HCT116 (cell line): ENCODE measurements around the gene ABHD14A. TPM values are rescaled to one million over a fixed set of nuclear protein-coding genes. Genes with fewer than 3 reads are reported as not detected.

Source experiments
- ATAC-seq: fragments of 200-7000 bp; cut with Tn5 transposase; 2 replicates; pipeline ENCODE4 v1.9.1; 2020; ENCODE audit warnings: mild to moderate bottlenecking, moderate library complexity
- BruUV-seq: library from RNA; stranded (reverse); fragments of 400-500 nt; replicated peaks from 2 replicates; lab custom pipeline; 2021; lab: Mats Ljungman, UMichigan
- CTCF ChIA-PET: fragments of 300-600 bp; sonication (Branson Sonifier 250); formaldehyde crosslinking; loops from one replicate; lab custom pipeline; 2021; ENCODE audit warnings: antibody characterized with exemption; lab: Charles Lee
- POLR2A ChIA-PET: fragments of 300-600, 350-600 bp; sonication (Branson Sonifier 250); formaldehyde crosslinking; loops from one replicate; lab custom pipeline; 2021; ENCODE audit warnings: antibody characterized with exemption; lab: Charles Lee
- RAD21 ChIA-PET, 2 experiments: fragments of 300-600 bp; sonication (Branson Sonifier 250); formaldehyde crosslinking; loops; one replicate each; lab custom pipeline; 2023; ENCODE audit warnings: low total read pairs in 2 of 2; ENCODE audit not compliant: uncharacterized antibody in 2 of 2, unreplicated experiment in 2 of 2, low non-redundant PET in 1 of 2; lab: Charles Lee
- DNase-seq: peaks from one replicate; pipeline ENCODE4 v3.0.0-alpha.2; 2010; ENCODE audit warnings: low read depth, low spot score
- H2AFZ ChIP-seq: fragments of 200-600 bp; shearing (Covaris generic), sonication (generic); 2 replicates; pipeline ENCODE4 v1.6.1; 2017; ENCODE audit warnings: low read depth, mixed run types, mixed read lengths, antibody characterized with exemption, low read length; ENCODE audit not compliant: poor library complexity, severe bottlenecking
- H3K27ac ChIP-seq: 2 replicates; pipeline ENCODE4 v1.5.1; 2012; ENCODE audit warnings: low read depth, low read length
- H3K27me3 ChIP-seq: fragments of 200-600 bp; sonication (generic); 2 replicates; pipeline ENCODE4 v1.6.1; 2016; ENCODE audit warnings: mixed run types, low read length, mixed read lengths; ENCODE audit not compliant: insufficient read depth
- H3K36me3 ChIP-seq, 2 experiments: fragments of 200-500 bp in 1 of 2; fragments of 200-600 bp in 1 of 2; sonication (Bioruptor generic) in 1 of 2; sonication (generic) in 1 of 2; 2 replicates each; pipeline versions ENCODE4 v1.5.1 to v1.6.1; 2014 to 2016; ENCODE audit warnings: low read length in 2 of 2, inconsistent platforms in 1 of 2, mixed read lengths in 1 of 2, mixed run types in 1 of 2; ENCODE audit not compliant: insufficient read depth in 2 of 2, control insufficient read depth in 1 of 2
- H3K4me1 ChIP-seq, 2 experiments: fragments of 200-600 bp in 1 of 2; sonication (generic) in 1 of 2; 2 replicates each; pipeline versions ENCODE4 v1.5.1 to v1.6.1; 2012 to 2017; ENCODE audit warnings: low read length in 2 of 2, inconsistent platforms in 1 of 2, mild to moderate bottlenecking in 1 of 2, mixed read lengths in 1 of 2, mixed run types in 1 of 2, moderate library complexity in 1 of 2; ENCODE audit not compliant: insufficient read depth in 2 of 2, control insufficient read depth in 1 of 2
- H3K4me2 ChIP-seq: fragments of 200-600 bp; sonication (generic); 2 replicates; pipeline ENCODE4 v1.6.1; 2017; ENCODE audit warnings: mixed run types, low read length, mixed read lengths
- H3K4me3 ChIP-seq, 2 experiments: fragments of 200-600 bp in 1 of 2; sonication (generic) in 1 of 2; replicated peaks in 1 of 2; 2 replicates each; pipeline ENCODE4 v1.5.1; 2011 to 2016; ENCODE audit warnings: low read length in 2 of 2, control low read depth in 1 of 2, low read depth in 1 of 2, mild to moderate bottlenecking in 1 of 2, mixed read lengths in 1 of 2, mixed run types in 1 of 2
- H3K79me2 ChIP-seq: fragments of 200-600 bp; sonication (generic); 2 replicates; pipeline ENCODE4 v1.6.1; 2017; ENCODE audit warnings: mild to moderate bottlenecking, mixed run types, low read length, moderate library complexity, mixed read lengths; ENCODE audit not compliant: insufficient read depth
- H3K9ac ChIP-seq: fragments of 200-600 bp; sonication (generic); 2 replicates; pipeline ENCODE4 v1.6.1; 2016; ENCODE audit warnings: low read length, mixed read lengths
- H3K9me2 ChIP-seq: fragments of 200-600 bp; sonication (generic), shearing (Covaris generic); 2 replicates; pipeline ENCODE4 v1.6.1; 2017; ENCODE audit warnings: mixed run types, mild to moderate bottlenecking, moderate library complexity; ENCODE audit not compliant: insufficient read depth
- H3K9me3 ChIP-seq, 2 experiments: fragments of 200-500 bp in 1 of 2; fragments of 200-600 bp in 1 of 2; sonication (Bioruptor generic) in 1 of 2; sonication (generic) in 1 of 2; 2 replicates each; pipeline ENCODE4 v1.6.1; 2014 to 2017; ENCODE audit warnings: low read length in 2 of 2, mixed read lengths in 2 of 2, inconsistent platforms in 1 of 2, low read depth in 1 of 2, mild to moderate bottlenecking in 1 of 2, mixed run types in 1 of 2, moderate library complexity in 1 of 2; ENCODE audit not compliant: control insufficient read depth in 1 of 2, insufficient read depth in 1 of 2
- H4K20me1 ChIP-seq: fragments of 200-600 bp; sonication (generic), shearing (Covaris generic); 2 replicates; pipeline ENCODE4 v1.6.1; 2017; ENCODE audit warnings: mixed run types, mild to moderate bottlenecking, moderate library complexity; ENCODE audit not compliant: insufficient read depth
- CBX3 ChIP-seq: IDR thresholded peaks from 2 replicates; pipeline ENCODE4 v1.6.1; 2012; ENCODE audit warnings: low read depth
- EGR1 ChIP-seq: IDR thresholded peaks from 2 replicates; pipeline ENCODE4 v1.6.1; 2012; ENCODE audit warnings: low read depth
- ELF1 ChIP-seq: IDR thresholded peaks from 2 replicates; pipeline ENCODE4 v1.6.1; 2012; ENCODE audit warnings: low read depth, borderline replicate concordance
- EZH2 ChIP-seq: fragments of 200-600 bp; sonication (generic); IDR thresholded peaks from 2 replicates; pipeline ENCODE4 v1.6.1; 2017; ENCODE audit warnings: antibody characterized with exemption, mixed run types
- JUND ChIP-seq: IDR thresholded peaks from 2 replicates; pipeline ENCODE4 v1.6.1; 2012
- REST ChIP-seq: IDR thresholded peaks from 2 replicates; pipeline ENCODE4 v1.6.1; 2012; ENCODE audit warnings: low read depth
- SP1 ChIP-seq: IDR thresholded peaks from 2 replicates; pipeline ENCODE4 v1.6.1; 2012; ENCODE audit warnings: low read depth
- ZBTB33 ChIP-seq: IDR thresholded peaks from 2 replicates; pipeline ENCODE4 v1.6.1; 2011; ENCODE audit warnings: mild to moderate bottlenecking, low read length, moderate library complexity; ENCODE audit not compliant: insufficient replicate concordance; ENCODE audit errors: extremely low read depth
- intact Hi-C: fragments of 100-400 bp; cut with micrococcal nuclease; formaldehyde crosslinking; loops from 2 replicates; pipeline ENCODE4 v1.10.0; 2022
- total RNA-seq: library from RNA; stranded (reverse); gene quantifications from one replicate; pipeline ENCODE4 v1.2.1, GENCODE V29; 2021; ENCODE audit not compliant: unreplicated experiment
- TF ChIP-seq, protein P1 (sequence below): IDR thresholded peaks from 2 replicates; pipeline ENCODE4 v1.6.1; 2012
- TF ChIP-seq, protein P2 (sequence below), 3 experiments: fragments of 200-600 bp in 1 of 3; sonication (generic) in 1 of 3; IDR thresholded peaks in 2 of 3; conservative IDR thresholded peaks in 1 of 3; 2 replicates each; pipeline ENCODE4 v1.5.1; 2012 to 2017; ENCODE audit warnings: low read depth in 2 of 3, low read length in 2 of 3, antibody characterized with exemption in 1 of 3, borderline replicate concordance in 1 of 3, control low read depth in 1 of 3, mild to moderate bottlenecking in 1 of 3, mixed read lengths in 1 of 3, mixed run types in 1 of 3, moderate library complexity in 1 of 3; ENCODE audit not compliant: insufficient read depth in 1 of 3

Gene ABHD14A
- total RNA-seq, 1 experiment from 2014 or later, result 11.6 TPM

DNA sequence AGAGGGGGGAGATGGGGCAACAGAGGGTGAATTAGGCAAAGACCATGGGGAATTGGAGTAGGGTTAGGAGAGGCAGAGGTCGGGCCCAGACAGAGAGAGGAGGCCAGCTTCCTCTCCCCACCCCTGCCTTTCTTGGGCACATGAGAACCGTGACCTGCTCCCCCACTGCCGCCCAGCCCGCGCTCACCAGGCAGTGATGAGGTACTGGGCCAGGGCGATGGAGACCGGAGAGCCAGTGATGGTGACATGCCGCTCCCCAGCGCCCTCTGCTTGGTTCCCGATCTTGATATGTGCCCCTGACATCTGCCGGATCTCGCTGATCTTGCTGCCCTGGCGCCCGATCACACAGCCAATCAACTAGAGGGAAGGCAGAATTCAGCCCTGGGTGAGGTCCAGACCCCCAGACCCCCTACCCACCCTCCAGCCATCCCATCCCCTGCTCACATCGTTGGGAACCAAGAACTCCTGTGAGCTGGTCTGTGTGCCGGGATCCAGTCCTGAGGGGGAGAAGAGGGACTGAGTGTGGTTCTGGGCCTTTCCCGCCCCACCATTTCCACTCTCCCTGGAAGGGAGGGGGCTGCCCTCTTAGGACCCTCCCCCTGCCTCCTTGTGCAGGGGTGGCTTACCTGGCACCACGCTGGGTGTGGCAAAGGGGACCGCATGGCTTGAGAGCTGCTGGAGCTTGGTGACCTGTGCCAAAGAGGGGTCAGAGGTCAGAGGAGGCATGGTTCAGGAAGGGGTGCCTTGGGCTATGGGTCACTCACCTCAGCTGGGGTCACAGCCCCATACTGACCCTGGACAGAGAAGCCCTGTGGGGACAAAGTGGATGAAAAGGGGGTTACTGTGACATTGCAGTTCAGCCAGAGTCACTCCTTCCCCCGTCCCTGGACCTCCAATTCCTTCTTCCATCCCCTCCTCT, 16.0 kb upstream of the ABHD14A start:
- ChIA-PET POLR2A (no interaction called here), RAD21 (no interaction called here), CTCF (no interaction called here)
- BruUV-seq, result no TSS peak
- no peak for ATAC-seq
- H3K4me2 ChIP-seq, result no peak overlapping the region
- no peak for DNase-seq
- intact Hi-C loops, result no loop called here
- H2AFZ ChIP-seq, result no peak overlapping the region
- no peak overlapping the region for H3K9ac ChIP-seq
- H3K4me3 ChIP-seq, result no peak overlapping the region
- H3K27ac ChIP-seq, result no peak overlapping the region
- 0 out of 4 replicates have a peak, but pooled peaks cover 0 to 3% of the 10 kb centered on the region in 2 experiments for H3K36me3 ChIP-seq
- no peak for TF ChIP-seq ELF1
- TF ChIP-seq, protein P1, sequence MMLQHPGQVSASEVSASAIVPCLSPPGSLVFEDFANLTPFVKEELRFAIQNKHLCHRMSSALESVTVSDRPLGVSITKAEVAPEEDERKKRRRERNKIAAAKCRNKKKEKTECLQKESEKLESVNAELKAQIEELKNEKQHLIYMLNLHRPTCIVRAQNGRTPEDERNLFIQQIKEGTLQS, result no peak
- no peaks in the 10 kb centered on the region for H4K20me1 ChIP-seq
- H3K9me3 ChIP-seq, result no peaks in the 10 kb centered on the region
- no peaks in the 10 kb centered on the region for H3K27me3 ChIP-seq
- no peaks in the 10 kb centered on the region for H3K9me2 ChIP-seq
- no peaks in the 10 kb centered on the region for H3K4me1 ChIP-seq
- H3K79me2 ChIP-seq, result no peaks in the 10 kb centered on the region

GRCh38 chr3:51959651-51960050, 15.2 kb upstream of the ABHD14A start:
- no peaks in the 10 kb centered on the region for H3K27me3 ChIP-seq
- ATAC-seq (no peak), DNase-seq (no peak)
- BruUV-seq, result no TSS peak
- POLR2A ChIA-PET, result no interaction called here
- intact Hi-C loops, result no loop called here
- no peak overlapping the region for H2AFZ ChIP-seq
- H3K4me2 ChIP-seq, result no peak overlapping the region
- 0 out of 4 replicates have a peak, but pooled peaks cover 0 to 3% of the 10 kb centered on the region in 2 experiments for H3K36me3 ChIP-seq
- no peak overlapping the region for H3K9ac ChIP-seq
- H3K9me2 ChIP-seq, result no peaks in the 10 kb centered on the region
- CTCF ChIA-PET, result no interaction called here
- no peak overlapping the region for H3K27ac ChIP-seq
- no peaks in the 10 kb centered on the region for H3K79me2 ChIP-seq
- no peaks in the 10 kb centered on the region for H3K4me1 ChIP-seq
- H4K20me1 ChIP-seq, result no peaks in the 10 kb centered on the region
- H3K9me3 ChIP-seq, result no peaks in the 10 kb centered on the region
- H3K4me3 ChIP-seq, result no peak overlapping the region
- RAD21 ChIA-PET, result no interaction called here
- TF ChIP-seq EGR1, result no peak
- no peak for TF ChIP-seq REST
- no peak for TF ChIP-seq JUND
- no peak for TF ChIP-seq ELF1
- TF ChIP-seq CBX3, result no peak
- TF ChIP-seq ZBTB33, result no peak
- no peak for TF ChIP-seq EZH2
- TF ChIP-seq, protein P2, sequence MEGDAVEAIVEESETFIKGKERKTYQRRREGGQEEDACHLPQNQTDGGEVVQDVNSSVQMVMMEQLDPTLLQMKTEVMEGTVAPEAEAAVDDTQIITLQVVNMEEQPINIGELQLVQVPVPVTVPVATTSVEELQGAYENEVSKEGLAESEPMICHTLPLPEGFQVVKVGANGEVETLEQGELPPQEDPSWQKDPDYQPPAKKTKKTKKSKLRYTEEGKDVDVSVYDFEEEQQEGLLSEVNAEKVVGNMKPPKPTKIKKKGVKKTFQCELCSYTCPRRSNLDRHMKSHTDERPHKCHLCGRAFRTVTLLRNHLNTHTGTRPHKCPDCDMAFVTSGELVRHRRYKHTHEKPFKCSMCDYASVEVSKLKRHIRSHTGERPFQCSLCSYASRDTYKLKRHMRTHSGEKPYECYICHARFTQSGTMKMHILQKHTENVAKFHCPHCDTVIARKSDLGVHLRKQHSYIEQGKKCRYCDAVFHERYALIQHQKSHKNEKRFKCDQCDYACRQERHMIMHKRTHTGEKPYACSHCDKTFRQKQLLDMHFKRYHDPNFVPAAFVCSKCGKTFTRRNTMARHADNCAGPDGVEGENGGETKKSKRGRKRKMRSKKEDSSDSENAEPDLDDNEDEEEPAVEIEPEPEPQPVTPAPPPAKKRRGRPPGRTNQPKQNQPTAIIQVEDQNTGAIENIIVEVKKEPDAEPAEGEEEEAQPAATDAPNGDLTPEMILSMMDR (IDR thresholded peaks at IDR 0.05 in 2 of 3, conservative IDR thresholded peaks at IDR 0.05 in 1 of 3; ENCODE audit: borderline replicate concordance in 1 of 3, insufficient read depth in 1 of 3, low read depth in 2 of 3, low read length in 2 of 3), result no peak
- no peak for TF ChIP-seq SP1
